Neural cell (in vitro differentiated cells): Measurements from ENCODE around the gene GTF3A. TPM values are rescaled to one million over a fixed set of nuclear protein-coding genes. Genes with fewer than 3 reads are reported as not detected.

Experiments
- H2AFZ ChIP-seq: fragments of 200-600, 300-800 bp; sonication (generic), shearing (Covaris generic); 2 replicates; pipeline ENCODE4 v1.6.0; 2014; ENCODE audit warnings: low read depth, mild to moderate bottlenecking, antibody characterized with exemption, low read length, moderate library complexity
- H3F3A ChIP-seq: fragments of 200-600 bp; shearing (Covaris generic); 2 replicates; pipeline ENCODE4 v1.6.1; 2016; ENCODE audit warnings: mild to moderate bottlenecking, moderate library complexity, mixed read lengths, antibody characterized with exemption, low read length; ENCODE audit not compliant: insufficient read depth, poor library complexity, severe bottlenecking
- H3K27ac ChIP-seq: fragments of 200-600, 300-800 bp; sonication (generic), shearing (Covaris generic); 2 replicates; pipeline ENCODE4 v1.5.1; 2014; ENCODE audit warnings: mild to moderate bottlenecking, low read length, moderate library complexity
- H3K27me3 ChIP-seq: fragments of 300-800, 200-600 bp; sonication (generic), shearing (Covaris generic); 2 replicates; pipeline ENCODE4 v1.6.0; 2014; ENCODE audit warnings: mild to moderate bottlenecking, low read depth, low read length, moderate library complexity; ENCODE audit not compliant: insufficient read depth
- H3K36me3 ChIP-seq: fragments of 300-800, 200-600 bp; sonication (generic), shearing (Covaris generic); 2 replicates; pipeline ENCODE4 v1.5.1; 2014; ENCODE audit warnings: mild to moderate bottlenecking, antibody characterized with exemption, low read length, moderate library complexity; ENCODE audit not compliant: insufficient read depth
- H3K4me2 ChIP-seq: fragments of 300-800, 200-600 bp; sonication (generic), shearing (Covaris generic); 2 replicates; pipeline ENCODE4 v1.6.0; 2014; ENCODE audit warnings: mild to moderate bottlenecking, low read length
- H3K4me3 ChIP-seq: fragments of 300-800, 200-600 bp; sonication (generic), shearing (Covaris generic); 2 replicates; pipeline ENCODE4 v1.5.1; 2014; ENCODE audit warnings: mild to moderate bottlenecking, low read length, moderate library complexity
- H3K79me2 ChIP-seq: fragments of 200-600 bp; shearing (Covaris generic); replicated peaks from 2 replicates; pipeline ENCODE4 v1.6.0; 2014; ENCODE audit warnings: mild to moderate bottlenecking, low read length, moderate library complexity; ENCODE audit not compliant: insufficient read depth
- H3K9ac ChIP-seq: fragments of 300-800, 200-600 bp; sonication (generic), shearing (Covaris generic); 2 replicates; pipeline ENCODE4 v1.6.1; 2016; ENCODE audit warnings: mild to moderate bottlenecking, low read length, mixed read lengths
- H3K9me2 ChIP-seq: fragments of 200-600 bp; shearing (Covaris generic); 2 replicates; pipeline ENCODE4 v1.6.1; 2016; ENCODE audit warnings: mild to moderate bottlenecking, low read length, mixed read lengths; ENCODE audit not compliant: insufficient read depth
- H3K9me3 ChIP-seq: fragments of 200-600, 300-800 bp; sonication (generic), shearing (Covaris generic); 2 replicates; pipeline ENCODE4 v1.6.1; 2016; ENCODE audit warnings: mild to moderate bottlenecking, mixed run types, low read length, moderate library complexity, mixed read lengths
- H4K20me1 ChIP-seq: fragments of 200-600 bp; shearing (Covaris generic); 2 replicates; pipeline ENCODE4 v1.6.1; 2016; ENCODE audit warnings: mild to moderate bottlenecking, mixed run types; ENCODE audit not compliant: insufficient read depth
- CTCF ChIP-seq: fragments of 450-650 bp; IDR thresholded peaks from 2 replicates; pipeline ENCODE4 v1.5.1; 2014; ENCODE audit warnings: antibody characterized with exemption, mild to moderate bottlenecking, moderate library complexity; ENCODE audit not compliant: poor library complexity, severe bottlenecking
- EP300 ChIP-seq: fragments of 450-650 bp; conservative IDR thresholded peaks from 2 replicates; pipeline ENCODE4 v1.6.1; 2014; ENCODE audit warnings: antibody characterized with exemption, mild to moderate bottlenecking, moderate library complexity; ENCODE audit not compliant: poor library complexity, severe bottlenecking
- EZH2 ChIP-seq: fragments of 200-600, 300-800 bp; shearing (Covaris generic), sonication (generic); IDR thresholded peaks from 2 replicates; pipeline ENCODE4 v1.6.1; 2014; ENCODE audit warnings: antibody characterized with exemption, low read length, borderline replicate concordance, mild to moderate bottlenecking; ENCODE audit not compliant: insufficient read depth, poor library complexity, severe bottlenecking
- MXI1 ChIP-seq: fragments of 450-650 bp; conservative IDR thresholded peaks from 2 replicates; pipeline ENCODE4 v1.6.1; 2014; ENCODE audit warnings: antibody characterized with exemption, mild to moderate bottlenecking; ENCODE audit not compliant: poor library complexity, severe bottlenecking
- POLR2AphosphoS5 ChIP-seq: IDR thresholded peaks from 2 replicates; pipeline ENCODE4 v1.6.1; 2012
- RAD21 ChIP-seq: fragments of 450-650 bp; conservative IDR thresholded peaks from 2 replicates; pipeline ENCODE4 v1.6.1; 2014; ENCODE audit warnings: antibody characterized with exemption, mild to moderate bottlenecking, moderate library complexity
- REST ChIP-seq: IDR thresholded peaks from 2 replicates; pipeline ENCODE4 v1.6.1; 2012; ENCODE audit warnings: borderline replicate concordance
- SMC3 ChIP-seq: fragments of 450-650 bp; conservative IDR thresholded peaks from 2 replicates; pipeline ENCODE4 v1.6.1; 2014; ENCODE audit warnings: antibody characterized with exemption, mild to moderate bottlenecking, moderate library complexity; ENCODE audit not compliant: poor library complexity
- TAF1 ChIP-seq: IDR thresholded peaks from 2 replicates; pipeline ENCODE4 v1.6.1; 2012; ENCODE audit warnings: low read depth
- polyA plus RNA-seq: library from polyadenylated mRNA; depleted of rRNA; stranded (reverse); fragments of >200 nt; gene quantifications from 2 replicates; pipeline ENCODE4 v1.2.3, GENCODE V29; 2014

GTF3A gene
- polyA plus RNA-seq, 1 donor from 2014 or later: 104 TPM

GRCh38 chr13:27403203-27403678 lies 21.2 kb upstream of the GTF3A start:
- no peak overlapping the region for H3K4me3 ChIP-seq
- no peaks in the 10 kb centered on the region for H3K79me2 ChIP-seq
- H3K27me3 ChIP-seq: no peaks in the 10 kb centered on the region
- H3K36me3 ChIP-seq: no peaks in the 10 kb centered on the region
- no peak overlapping the region for H3K4me2 ChIP-seq
- H3K9ac ChIP-seq: no peak overlapping the region
- no peak overlapping the region for H2AFZ ChIP-seq
- no peaks in the 10 kb centered on the region for H3K9me2 ChIP-seq
- H3F3A ChIP-seq: no peaks in the 10 kb centered on the region
- no peaks in the 10 kb centered on the region for H3K9me3 ChIP-seq
- no peaks in the 10 kb centered on the region for H4K20me1 ChIP-seq
- no peak overlapping the region for H3K27ac ChIP-seq
- TF ChIP-seq TAF1 (no peak), POLR2AphosphoS5 (no peak), EZH2 (no peak), EP300 (no peak), RAD21 (no peak), MXI1 (no peak), CTCF (no peak), SMC3 (no peak), REST (no peak)

- H4K20me1 ChIP-seq: no peaks in the 10 kb centered on the region
- TF ChIP-seq SMC3 (no peak), EP300 (no peak), RAD21 (no peak), MXI1 (no peak), REST (no peak), TAF1 (no peak), EZH2 (no peak), POLR2AphosphoS5 (no peak), CTCF (no peak)
- no peaks in the 10 kb centered on the region for H3K9me2 ChIP-seq
- no peaks in the 10 kb centered on the region for H3K79me2 ChIP-seq
- no peak overlapping the region for H2AFZ ChIP-seq
- H3K27me3 ChIP-seq: no peaks in the 10 kb centered on the region
- no peak overlapping the region for H3K4me3 ChIP-seq
- H3K36me3 ChIP-seq: no peaks in the 10 kb centered on the region
- H3K27ac ChIP-seq: no peak overlapping the region
- H3K9ac ChIP-seq: no peak overlapping the region
- H3F3A ChIP-seq: no peaks in the 10 kb centered on the region
- no peak overlapping the region for H3K4me2 ChIP-seq
- H3K9me3 ChIP-seq: no peaks in the 10 kb centered on the region
These were observed 20.6 kb upstream of the GTF3A start for GRCh38 chr13:27403727-27404385.
